BJ (cell line): ENCODE results near the gene CEP164. TPM values are rescaled to one million over a fixed set of nuclear protein-coding genes. Genes with fewer than 3 reads are reported as not detected.

Source experiments
- CTCF ChIA-PET: fragments of 350-600 bp; formaldehyde crosslinking; extraction: SDS; loops from one replicate; lab custom pipeline; 2021; ENCODE audit warnings: antibody characterized with exemption, inconsistent platforms; lab: Yijun Ruan, JAX
- POLR2A ChIA-PET: fragments of 300-600 bp; sonication (Branson Sonifier 250); formaldehyde crosslinking; extraction: SDS; loops from one replicate; lab custom pipeline; 2021; ENCODE audit warnings: antibody characterized with exemption; lab: Charles Lee
- DNase-seq: peaks from one replicate; pipeline ENCODE4 v3.0.0-alpha.2; 2011; ENCODE audit warnings: low read depth
- H3K27me3 ChIP-seq: 2 replicates; pipeline ENCODE4 v1.6.0; 2011; ENCODE audit warnings: low read length; ENCODE audit not compliant: control insufficient read depth, insufficient read depth
- H3K36me3 ChIP-seq: 2 replicates; pipeline ENCODE4 v1.5.1; 2011; ENCODE audit warnings: low read length; ENCODE audit not compliant: control insufficient read depth, insufficient read depth
- H3K4me3 ChIP-seq: 2 replicates; pipeline ENCODE4 v1.5.1; 2011; ENCODE audit warnings: low read depth, mild to moderate bottlenecking, control low read depth, low read length
- polyA plus RNA-seq: library from polyadenylated mRNA; depleted of rRNA; stranded (reverse); fragments of >200 nt; gene quantifications from 2 replicates; pipeline ENCODE4 v1.2.3, GENCODE V29; 2011
- TF ChIP-seq, protein P1 (sequence below): IDR thresholded peaks from 2 replicates; pipeline ENCODE4 v1.5.1; 2011; ENCODE audit warnings: low read depth, mild to moderate bottlenecking, control low read depth, inconsistent platforms, low read length, moderate library complexity; ENCODE audit not compliant: insufficient read depth

CEP164 gene
- polyA plus RNA-seq, 1 experiment, result 27.4 TPM

DNA sequence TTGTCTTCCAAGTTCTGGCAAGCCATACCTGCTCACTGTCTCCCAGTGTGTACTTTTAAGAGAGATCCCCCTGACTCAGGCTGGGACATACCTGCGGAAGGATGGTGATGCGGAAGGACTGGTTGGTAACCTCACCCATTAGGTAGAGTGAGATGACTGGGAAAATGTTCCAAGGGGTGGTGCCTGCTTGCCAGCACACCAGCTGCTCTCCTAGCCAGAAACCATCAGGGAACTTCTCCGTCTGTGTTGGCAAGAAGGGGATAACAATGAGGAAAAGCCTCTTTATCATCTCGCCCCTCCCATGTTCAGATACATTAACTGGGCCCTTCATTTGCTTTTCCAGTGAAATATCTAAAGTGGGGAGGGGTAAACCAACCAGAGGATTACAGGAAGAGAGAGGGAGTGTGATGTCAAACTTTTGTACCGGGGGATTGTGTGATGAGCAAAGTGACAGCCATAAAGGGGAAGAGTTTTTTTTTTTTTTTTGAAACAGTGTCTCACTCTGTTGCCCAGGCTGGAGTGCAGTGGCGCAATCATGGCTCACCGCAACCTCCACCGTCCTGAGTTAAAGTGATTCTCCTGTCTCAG, 36.8 kb upstream of the CEP164 start, which contains the start of gene BACE1-AS:
Gene BACE1-AS (plus strand): TSS at position 538 of the 588 bp plus-strand sequence.
- TF ChIP-seq, protein P1, sequence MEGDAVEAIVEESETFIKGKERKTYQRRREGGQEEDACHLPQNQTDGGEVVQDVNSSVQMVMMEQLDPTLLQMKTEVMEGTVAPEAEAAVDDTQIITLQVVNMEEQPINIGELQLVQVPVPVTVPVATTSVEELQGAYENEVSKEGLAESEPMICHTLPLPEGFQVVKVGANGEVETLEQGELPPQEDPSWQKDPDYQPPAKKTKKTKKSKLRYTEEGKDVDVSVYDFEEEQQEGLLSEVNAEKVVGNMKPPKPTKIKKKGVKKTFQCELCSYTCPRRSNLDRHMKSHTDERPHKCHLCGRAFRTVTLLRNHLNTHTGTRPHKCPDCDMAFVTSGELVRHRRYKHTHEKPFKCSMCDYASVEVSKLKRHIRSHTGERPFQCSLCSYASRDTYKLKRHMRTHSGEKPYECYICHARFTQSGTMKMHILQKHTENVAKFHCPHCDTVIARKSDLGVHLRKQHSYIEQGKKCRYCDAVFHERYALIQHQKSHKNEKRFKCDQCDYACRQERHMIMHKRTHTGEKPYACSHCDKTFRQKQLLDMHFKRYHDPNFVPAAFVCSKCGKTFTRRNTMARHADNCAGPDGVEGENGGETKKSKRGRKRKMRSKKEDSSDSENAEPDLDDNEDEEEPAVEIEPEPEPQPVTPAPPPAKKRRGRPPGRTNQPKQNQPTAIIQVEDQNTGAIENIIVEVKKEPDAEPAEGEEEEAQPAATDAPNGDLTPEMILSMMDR, result no peak
- ChIA-PET CTCF (no interaction called here), POLR2A (no interaction called here)
- H3K36me3 ChIP-seq, result peaks cover 25% of the 10 kb centered on the region
- no peak for DNase-seq
- no peak within 1 kb of the TSS for H3K4me3 ChIP-seq
- no peaks in the 10 kb centered on the region for H3K27me3 ChIP-seq

DNA sequence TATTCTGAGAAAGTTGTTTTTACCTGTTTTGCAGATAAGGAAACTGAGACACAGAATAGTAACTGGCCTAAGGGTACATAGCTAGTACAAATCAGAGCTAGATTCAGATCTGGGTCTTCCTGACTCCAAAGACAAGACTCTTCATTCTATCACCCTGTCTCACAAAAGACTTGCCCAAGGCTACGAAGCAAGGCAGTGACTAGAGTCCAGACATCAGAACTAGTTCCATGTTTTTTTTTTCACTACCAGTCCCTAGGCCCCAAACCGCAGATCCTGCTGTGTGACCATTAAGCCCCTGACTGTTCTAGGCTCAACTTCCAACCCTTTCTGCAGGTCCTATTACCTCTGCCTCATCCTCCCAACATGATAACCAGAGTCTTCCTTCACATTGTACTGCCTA, 35.0 kb upstream of the CEP164 start:
- TF ChIP-seq, protein P1, result no peak
- ChIA-PET POLR2A (no interaction called here), CTCF (no interaction called here)
- H3K27me3 ChIP-seq, result no peaks in the 10 kb centered on the region
- peaks cover 24% of the 10 kb centered on the region for H3K36me3 ChIP-seq
- no peak overlapping the region for H3K4me3 ChIP-seq
- DNase-seq, result no peak

DNA sequence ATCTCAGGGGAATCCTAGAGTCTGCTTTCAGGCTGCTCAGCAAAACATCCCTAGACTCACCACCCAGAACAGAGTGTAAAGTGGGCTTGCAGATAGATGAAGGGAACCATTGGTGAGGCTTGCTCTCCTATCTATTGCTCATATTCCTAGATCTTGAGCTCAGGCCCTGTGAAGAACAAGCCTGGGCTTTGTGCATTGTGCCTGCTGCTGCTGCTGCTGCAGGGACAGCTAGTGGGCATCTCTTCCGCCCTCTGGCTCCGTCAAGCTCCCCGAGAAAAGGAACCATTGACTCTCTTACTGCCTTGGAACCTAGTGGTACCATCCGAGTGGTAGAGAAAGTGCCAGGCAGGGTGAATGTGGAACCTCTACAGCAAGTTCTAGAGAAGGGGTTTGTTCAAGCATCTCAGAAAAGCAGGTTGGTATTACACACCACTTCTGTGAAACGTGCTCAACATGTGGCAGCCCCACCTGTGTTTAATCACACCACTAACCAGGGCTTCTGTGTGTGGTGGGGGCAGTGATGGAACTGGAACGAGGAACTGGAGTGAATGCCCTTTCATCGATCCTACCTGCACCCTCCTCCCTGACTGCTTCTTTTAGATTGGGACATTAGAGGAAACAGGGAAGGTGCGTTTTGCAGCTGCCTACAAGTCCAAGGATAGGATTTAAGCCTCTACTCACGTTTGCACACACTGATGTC, 32.1 kb upstream of the CEP164 start:
- CTCF ChIA-PET, result interaction anchor here (0.8 to 1.0 kb wide), 2 partner anchors 8 to 19 kb away, joined by 3 read pairs; no protein-coding TSS in a partner anchor
- POLR2A ChIA-PET, result no interaction called here

DNA sequence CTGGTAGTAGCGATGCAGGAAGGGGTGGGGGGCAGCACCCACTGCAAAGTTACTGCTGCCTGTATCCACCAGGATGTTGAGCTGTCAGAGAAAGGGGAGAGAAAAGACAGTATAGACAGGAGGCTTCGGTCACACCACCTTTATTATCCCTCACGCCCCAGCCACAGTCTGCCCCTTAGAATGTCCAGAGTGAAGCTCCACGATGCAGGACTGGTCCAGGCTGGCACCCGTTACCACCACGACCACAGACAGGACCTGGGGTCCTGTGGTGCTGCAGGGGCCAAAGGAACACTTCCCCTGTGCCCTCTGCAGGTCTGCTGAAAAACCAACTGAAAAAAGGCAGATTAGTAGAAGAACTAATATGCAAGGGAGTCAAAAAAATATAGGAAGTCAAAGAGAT, 30.8 kb upstream of the CEP164 start:
- DNase-seq, result no peak
- H3K36me3 ChIP-seq, result peaks cover 5% of the 10 kb centered on the region
- no peaks in the 10 kb centered on the region for H3K27me3 ChIP-seq
- POLR2A ChIA-PET, result no interaction called here
- CTCF ChIA-PET, result no interaction called here
- H3K4me3 ChIP-seq, result no peak overlapping the region
- TF ChIP-seq, protein P1, result no peak

More for the DNA sequence above, 32.1 kb upstream of the CEP164 start:
- H3K4me3 ChIP-seq, result no peak overlapping the region
- peaks cover 10% of the 10 kb centered on the region for H3K36me3 ChIP-seq
- no peaks in the 10 kb centered on the region for H3K27me3 ChIP-seq
- TF ChIP-seq, protein P1, result no peak
- DNase-seq, result no peak

DNA sequence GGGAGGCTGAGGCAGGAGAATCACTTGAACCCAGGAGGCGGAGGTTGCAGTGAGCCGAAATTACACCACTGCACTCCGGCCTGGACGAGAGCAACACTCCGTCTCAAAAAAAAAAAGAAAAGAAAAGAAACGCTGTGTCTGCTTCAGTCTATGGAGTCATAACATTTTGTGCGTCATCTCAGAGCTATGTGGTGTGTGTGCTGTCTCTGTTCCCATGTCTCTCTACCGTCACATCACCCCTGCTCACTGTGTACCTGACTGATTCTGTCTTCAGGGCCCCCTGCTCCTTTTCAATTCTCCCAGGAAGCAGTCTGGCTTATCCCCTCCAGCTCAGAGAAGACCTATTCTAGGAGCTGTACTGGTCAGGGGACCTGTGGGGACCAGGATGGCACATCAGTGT, 29.5 kb upstream of the CEP164 start:
- ChIA-PET POLR2A (no interaction called here), CTCF (interaction anchor here (0.6 kb wide), 1 partner anchor 68 kb away, joined by 3 read pairs; no protein-coding TSS in a partner anchor)
- Histone ChIP-seq H3K4me3 (no peak overlapping the region), H3K36me3 (peaks cover 5% of the 10 kb centered on the region), H3K27me3 (no peaks in the 10 kb centered on the region)
- TF ChIP-seq, protein P1, result no peak
- no peak for DNase-seq
